Lower leg skin (tissue), 4 donors: Measurements from ENCODE around the gene MYO7A. TPM values are rescaled to one million over a fixed set of nuclear protein-coding genes. Genes with fewer than 3 reads are reported as not detected.

Experiments used
- DNase-seq, 2 donors: peaks; one replicate each; pipeline ENCODE4 v3.0.0-alpha.2; 2019; ENCODE audit warnings: low spot score in 2 of 2
- H3K4me3 ChIP-seq: fragments of 200-600 bp; sonication (generic); 2 replicates; pipeline ENCODE4 v1.5.1; 2017; ENCODE audit warnings: mild to moderate bottlenecking, low read depth; ENCODE audit not compliant: poor library complexity, severe bottlenecking
- POLR2A ChIP-seq, 2 donors: fragments of 450-650 bp; IDR thresholded peaks; one replicate each; pipeline ENCODE4 v1.6.1; 2016 to 2017; ENCODE audit warnings: antibody characterized with exemption in 2 of 2, mild to moderate bottlenecking in 1 of 2, moderate library complexity in 1 of 2
- WGBS, 2 donors: methylation state at CpG; one replicate each; pipeline ENCODE4 v1.1.5; 2018; 5-methylcytosine and 5-hydroxymethylcytosine counted together
- intact Hi-C: fragments of 100-400 bp; cut with DNase I; formaldehyde crosslinking; loops from one replicate; pipeline ENCODE4 v1.15.0; 2023; ENCODE audit warnings: low total_unique reads
- total RNA-seq, 4 donors: library from RNA; depleted of rRNA; stranded (reverse); fragments of >200 nt; gene quantifications; one replicate each; pipeline ENCODE4 v1.1.0, GENCODE V29; 2016
- TF ChIP-seq, protein P1 (sequence below), 3 donors: fragments of 450-650 bp; IDR thresholded peaks; one replicate each; pipeline ENCODE4 v1.5.1; 2016; ENCODE audit warnings: antibody characterized with exemption in 3 of 3, mild to moderate bottlenecking in 3 of 3, moderate library complexity in 2 of 3

The MYO7A gene
- total RNA-seq, 4 donors from 2014 or later = 0.69 to 2.1 (median 1.4) TPM

DNA sequence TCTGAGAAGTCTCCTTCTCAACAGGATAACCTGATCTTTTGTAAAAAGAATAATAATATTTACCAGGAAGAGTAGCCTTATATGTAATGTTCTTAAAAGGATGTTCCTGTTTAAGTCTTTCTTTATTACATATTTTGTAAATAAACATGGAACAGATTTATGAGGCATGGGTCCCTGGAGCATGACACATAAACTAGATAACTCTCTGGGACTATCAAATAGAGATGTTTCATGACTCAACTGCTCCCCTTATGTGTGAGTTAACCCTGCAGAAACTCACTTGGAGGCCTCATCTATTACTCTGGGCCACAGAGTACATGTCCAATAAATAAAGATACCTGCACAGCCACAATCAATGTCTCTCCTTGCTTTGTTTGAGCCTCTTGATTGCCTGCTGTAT lies 108.9 kb downstream of the MYO7A start:
- H3K4me3 ChIP-seq = no peak overlapping the region
- TF ChIP-seq POLR2A (IDR thresholded peaks at IDR 0.05) = no peak
- TF ChIP-seq, protein P1, sequence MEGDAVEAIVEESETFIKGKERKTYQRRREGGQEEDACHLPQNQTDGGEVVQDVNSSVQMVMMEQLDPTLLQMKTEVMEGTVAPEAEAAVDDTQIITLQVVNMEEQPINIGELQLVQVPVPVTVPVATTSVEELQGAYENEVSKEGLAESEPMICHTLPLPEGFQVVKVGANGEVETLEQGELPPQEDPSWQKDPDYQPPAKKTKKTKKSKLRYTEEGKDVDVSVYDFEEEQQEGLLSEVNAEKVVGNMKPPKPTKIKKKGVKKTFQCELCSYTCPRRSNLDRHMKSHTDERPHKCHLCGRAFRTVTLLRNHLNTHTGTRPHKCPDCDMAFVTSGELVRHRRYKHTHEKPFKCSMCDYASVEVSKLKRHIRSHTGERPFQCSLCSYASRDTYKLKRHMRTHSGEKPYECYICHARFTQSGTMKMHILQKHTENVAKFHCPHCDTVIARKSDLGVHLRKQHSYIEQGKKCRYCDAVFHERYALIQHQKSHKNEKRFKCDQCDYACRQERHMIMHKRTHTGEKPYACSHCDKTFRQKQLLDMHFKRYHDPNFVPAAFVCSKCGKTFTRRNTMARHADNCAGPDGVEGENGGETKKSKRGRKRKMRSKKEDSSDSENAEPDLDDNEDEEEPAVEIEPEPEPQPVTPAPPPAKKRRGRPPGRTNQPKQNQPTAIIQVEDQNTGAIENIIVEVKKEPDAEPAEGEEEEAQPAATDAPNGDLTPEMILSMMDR (IDR thresholded peaks at IDR 0.05) = no peak
- intact Hi-C loops = no loop called here
- DNase-seq = no peak

DNA sequence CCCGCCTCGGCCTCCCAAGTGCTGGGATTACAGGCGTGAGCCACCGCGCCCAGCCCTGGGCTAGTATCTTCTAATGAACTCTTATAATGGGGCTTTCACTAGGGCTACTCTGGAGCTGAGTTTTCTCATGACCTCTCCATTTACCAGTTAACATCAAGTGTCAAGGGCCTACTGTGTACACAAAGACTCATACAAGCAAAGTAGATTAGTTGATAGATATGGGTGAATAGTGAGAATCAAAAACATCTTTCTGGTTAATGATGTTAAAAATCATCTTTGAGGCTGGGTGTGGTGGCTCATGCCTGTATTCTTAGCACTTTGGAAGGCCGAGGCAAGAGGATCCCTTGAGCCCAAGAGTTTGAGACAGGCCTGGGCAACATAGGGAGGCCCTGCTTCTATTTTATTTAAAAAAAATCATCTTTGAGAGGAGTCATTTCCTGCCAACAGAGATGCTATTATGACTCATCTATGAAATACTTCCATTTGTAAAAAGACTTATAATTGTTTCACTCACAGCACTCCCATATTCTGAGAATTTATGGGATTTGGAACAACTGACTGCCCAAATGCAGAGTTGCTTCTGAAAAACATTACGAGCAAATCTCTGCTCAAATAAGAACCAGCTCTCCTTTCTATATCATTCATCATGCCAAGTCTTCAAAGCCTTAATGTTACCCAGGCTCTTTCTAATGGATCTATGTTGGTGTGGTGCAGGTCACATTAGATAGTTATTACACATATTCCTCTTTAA lies 116.4 kb downstream of the MYO7A start:
- DNase-seq = no peak
- TF ChIP-seq, protein P1 (IDR thresholded peaks at IDR 0.05) = no peak
- TF ChIP-seq POLR2A (IDR thresholded peaks at IDR 0.05) = no peak
- intact Hi-C loops = no loop called here
- WGBS, 2 donors = 72 to 78% methylated on average over 7 of the region's 7 CpGs
- H3K4me3 ChIP-seq = no peak overlapping the region

DNA sequence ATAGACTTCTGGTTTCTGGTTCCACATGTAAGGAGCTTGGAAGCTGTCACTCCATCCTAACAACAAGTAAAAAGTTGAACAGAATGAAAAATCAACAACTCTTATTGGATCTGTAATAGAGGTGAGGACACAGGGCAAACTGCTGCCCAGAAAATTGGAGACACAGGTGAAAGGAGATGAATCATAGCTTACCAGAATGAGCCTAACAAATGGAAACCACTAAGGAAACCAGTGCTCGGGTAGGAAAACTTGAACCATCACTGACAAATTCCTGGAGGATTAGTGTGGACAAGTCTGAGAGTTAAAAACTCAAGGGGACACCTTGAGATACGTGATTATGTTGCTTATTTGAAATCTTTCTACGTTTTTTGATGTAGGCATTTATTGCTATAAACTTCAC lies 121.4 kb downstream of the MYO7A start:
- no peak for DNase-seq
- no peak overlapping the region for H3K4me3 ChIP-seq
- WGBS, 2 donors = 79 to 84% methylated on average over 3 of the region's 3 CpGs
- no peak for TF ChIP-seq POLR2A (IDR thresholded peaks at IDR 0.05)
- TF ChIP-seq, protein P1 (IDR thresholded peaks at IDR 0.05) = no peak
- intact Hi-C loops = no loop called here

DNA sequence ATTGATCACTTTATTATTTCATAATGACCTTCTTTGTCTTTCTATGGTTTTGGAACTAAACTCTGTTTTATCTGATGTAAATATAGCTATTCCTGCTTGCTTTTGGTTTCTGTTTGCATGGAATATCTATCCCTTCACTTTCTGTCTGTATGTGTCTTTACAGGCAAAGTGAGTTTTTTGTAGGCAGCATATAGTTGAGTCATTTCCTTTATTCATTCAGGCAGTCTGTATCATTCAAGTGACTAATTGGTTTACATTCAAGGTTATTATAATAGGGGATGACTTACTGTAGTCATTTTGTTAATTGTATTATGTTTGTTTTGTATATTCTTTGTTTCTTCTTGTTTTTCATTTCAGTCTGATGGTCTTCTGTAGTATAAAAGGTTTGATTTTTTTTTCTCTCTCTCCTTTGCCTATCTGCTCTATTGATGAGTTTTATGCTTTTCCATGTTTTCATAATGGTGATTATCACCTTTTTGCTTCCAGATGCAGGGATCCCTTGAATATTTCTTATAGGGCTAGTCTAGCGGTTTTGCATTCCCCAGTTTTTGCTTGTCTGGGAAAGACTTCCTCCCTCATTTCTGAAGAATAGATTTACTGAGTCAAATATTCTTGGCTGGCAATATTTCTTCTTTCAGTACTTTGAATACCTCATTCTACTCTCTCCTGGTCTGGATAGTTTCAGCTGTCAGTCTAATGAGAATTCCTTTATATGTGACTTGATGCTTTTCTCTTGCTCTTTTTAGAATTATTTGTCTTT lies 123.0 kb downstream of the MYO7A start:
- DNase-seq = no peak
- H3K4me3 ChIP-seq = no peak overlapping the region
- TF ChIP-seq POLR2A (IDR thresholded peaks at IDR 0.05) = no peak
- TF ChIP-seq, protein P1 (IDR thresholded peaks at IDR 0.05) = no peak
- 93 to 96% methylated on average over 1 of the region's 1 CpG for WGBS, 2 donors
- intact Hi-C loops = no loop called here

DNA sequence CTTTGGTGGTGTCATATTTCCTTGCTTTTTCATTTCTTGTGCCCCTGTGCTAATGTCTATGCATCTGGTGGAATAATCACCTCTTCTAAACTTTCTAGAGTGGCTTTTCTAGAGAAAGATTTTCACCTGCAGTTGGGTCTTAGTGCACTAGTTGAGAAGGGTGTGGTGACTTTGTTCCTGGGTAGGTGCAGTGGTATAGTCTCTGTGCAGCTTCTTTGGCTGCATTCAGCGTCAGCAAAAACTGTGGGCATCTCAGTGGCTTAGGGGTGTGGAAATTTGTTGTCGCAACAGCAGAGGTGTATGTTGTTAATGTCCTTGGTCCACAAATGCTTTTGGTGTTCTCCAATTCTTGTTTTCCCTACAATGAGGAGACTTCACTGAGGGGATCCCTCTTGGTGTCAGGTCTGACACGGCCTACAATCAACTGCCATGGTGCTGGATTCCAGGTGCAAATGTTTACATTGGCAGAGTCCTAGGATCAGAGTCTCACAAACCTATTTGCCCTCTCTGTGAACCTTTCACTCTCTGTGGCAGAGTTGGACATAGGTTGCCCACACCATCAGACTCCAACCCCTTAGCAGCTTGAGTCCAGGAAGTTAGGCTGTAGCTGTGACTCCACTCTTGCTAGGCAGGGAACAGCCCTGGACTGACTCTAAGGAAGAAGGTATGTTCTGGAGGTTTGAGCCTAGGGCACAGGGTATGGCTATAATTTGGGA lies 124.7 kb downstream of the MYO7A start:
- TF ChIP-seq, protein P1 (IDR thresholded peaks at IDR 0.05) = no peak
- TF ChIP-seq POLR2A (IDR thresholded peaks at IDR 0.05) = no peak
- WGBS, 2 donors = 93 to 96% methylated on average over 3 of the region's 3 CpGs
- intact Hi-C loops = no loop called here
- DNase-seq = no peak
- H3K4me3 ChIP-seq = no peak overlapping the region
